Esophagus muscularis mucosa (tissue), 4 donors: ENCODE data around the gene COL27A1. TPM values are rescaled to one million over a fixed set of nuclear protein-coding genes. Genes with fewer than 3 reads are reported as not detected.

Experiments used
- DNase-seq: peaks from one replicate; pipeline ENCODE4 v3.0.0-alpha.2; 2017; ENCODE audit errors: extremely low spot score
- H3K27ac ChIP-seq, 4 donors: fragments of 200-600 bp; sonication (generic); replicated peaks in 1 of 4; 1 replicate in 3 of 4; 2 replicates in 1 of 4; pipeline ENCODE4 v1.5.1; 2016 to 2019; ENCODE audit warnings: mild to moderate bottlenecking in 1 of 4
- H3K27me3 ChIP-seq, 4 donors: fragments of 200-600 bp; sonication (generic); one replicate each; pipeline versions ENCODE4 v1.5.1 to v1.6.0; 2016 to 2019
- H3K36me3 ChIP-seq, 4 donors: fragments of 200-600 bp; sonication (generic); one replicate each; pipeline ENCODE4 v1.5.1; 2016 to 2019
- H3K4me1 ChIP-seq, 4 donors: fragments of 200-600 bp; sonication (generic); one replicate each; pipeline ENCODE4 v1.5.1; 2016 to 2019
- H3K4me3 ChIP-seq, 4 donors: fragments of 200-600 bp; sonication (generic); 1 replicate in 2 of 4; 2 replicates in 2 of 4; pipeline ENCODE4 v1.5.1; 2016 to 2019; ENCODE audit warnings: mild to moderate bottlenecking in 4 of 4, moderate library complexity in 1 of 4
- H3K9me3 ChIP-seq, 4 donors: fragments of 200-600 bp; sonication (generic); 1 replicate in 3 of 4; 2 replicates in 1 of 4; pipeline ENCODE4 v1.5.1; 2016 to 2019
- EP300 ChIP-seq: sonication (generic); formaldehyde crosslinking; IDR thresholded peaks from one replicate; pipeline ENCODE4 v1.6.1; 2017; ENCODE audit warnings: antibody characterized with exemption
- POLR2A ChIP-seq: fragments of 450-650 bp; IDR thresholded peaks from one replicate; pipeline ENCODE4 v1.6.1; 2017; ENCODE audit warnings: antibody characterized with exemption, moderate library complexity, mild to moderate bottlenecking, low read depth
- POLR2AphosphoS5 ChIP-seq, 2 donors: sonication (generic); formaldehyde crosslinking; IDR thresholded peaks; one replicate each; pipeline ENCODE4 v1.6.1; 2017; ENCODE audit warnings: antibody characterized with exemption in 2 of 2
- WGBS: methylation state at CpG from one replicate; pipeline ENCODE4 v1.1.5; 2018; 5-methylcytosine and 5-hydroxymethylcytosine counted together
- intact Hi-C: fragments of 100-400 bp; cut with DNase I; formaldehyde crosslinking; loops from one replicate; pipeline ENCODE4 v1.15.1; 2023
- total RNA-seq, 4 donors: library from RNA; depleted of rRNA; stranded (reverse); fragments of >200 nt; gene quantifications; one replicate each; pipeline versions ENCODE4 v1.1.0 to v1.2.1, GENCODE V29; 2016
- TF ChIP-seq, protein P1 (sequence below), 3 experiments: fragments of 200-600 bp in 2 of 3; fragments of 450-650 bp in 1 of 3; sonication (generic) in 2 of 3; IDR thresholded peaks; one replicate each; pipeline ENCODE4 v1.5.1; 2017 to 2019; ENCODE audit warnings: antibody characterized with exemption in 3 of 3, mild to moderate bottlenecking in 2 of 3, moderate library complexity in 1 of 3

The COL27A1 gene
- total RNA-seq, 4 donors from 2014 or later = 1.8 to 3.3 (median 2.7) TPM

DNA sequence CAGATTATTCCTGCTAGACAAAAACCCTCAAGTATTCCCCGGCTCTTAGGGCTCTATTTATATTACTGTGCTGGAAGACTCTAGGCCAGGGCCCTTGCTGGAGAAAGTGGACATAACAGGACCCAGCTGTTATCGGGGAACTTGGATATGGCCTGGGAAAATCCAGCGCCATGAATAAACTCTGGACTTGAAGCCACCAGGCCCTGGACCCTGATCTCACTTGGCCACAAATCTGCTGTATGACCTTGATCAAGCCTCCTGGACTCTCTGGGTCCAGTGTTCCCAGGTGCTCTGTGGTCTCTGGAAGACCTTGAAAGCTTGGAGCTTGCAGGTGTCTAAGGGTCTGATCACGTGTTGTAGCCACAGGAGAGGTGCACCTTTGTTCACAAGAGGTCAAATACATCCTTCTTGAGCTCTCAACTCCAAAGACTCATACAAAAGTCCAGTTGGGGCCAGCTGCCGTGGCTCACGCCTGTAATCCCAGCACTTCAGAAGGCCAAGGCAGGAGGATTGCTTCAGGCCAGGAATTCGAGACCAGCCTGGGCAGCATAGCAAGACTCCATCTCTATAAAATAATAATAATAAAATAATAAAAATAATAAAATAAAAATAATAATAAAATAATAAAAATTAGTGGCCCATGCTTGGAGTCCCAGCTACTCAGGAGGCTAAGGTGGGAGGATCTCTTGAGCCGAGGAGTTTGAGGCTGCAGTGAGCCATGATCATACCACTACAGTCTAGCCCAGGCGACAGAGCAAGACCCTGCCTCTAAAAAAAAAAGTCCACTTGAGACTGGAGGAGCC lies 26.5 kb downstream of the COL27A1 start:
- Histone ChIP-seq H3K36me3 (no peaks in the 10 kb centered on the region), H3K4me3 (no peak overlapping the region), H3K27me3 (peaks cover 0 to 28% (median 0%) of the 10 kb centered on the region in 4 donors), H3K4me1 (peaks cover 47 to 50% (median 50%) of the 10 kb centered on the region in 4 donors), H3K27ac (peak overlapping the region; percentile 12 to 63 (median 55)), H3K9me3 (no peaks in the 10 kb centered on the region)
- no peak for TF ChIP-seq POLR2A
- TF ChIP-seq EP300 = no peak
- no peak for TF ChIP-seq POLR2AphosphoS5 (IDR thresholded peaks at IDR 0.05)
- TF ChIP-seq, protein P1, sequence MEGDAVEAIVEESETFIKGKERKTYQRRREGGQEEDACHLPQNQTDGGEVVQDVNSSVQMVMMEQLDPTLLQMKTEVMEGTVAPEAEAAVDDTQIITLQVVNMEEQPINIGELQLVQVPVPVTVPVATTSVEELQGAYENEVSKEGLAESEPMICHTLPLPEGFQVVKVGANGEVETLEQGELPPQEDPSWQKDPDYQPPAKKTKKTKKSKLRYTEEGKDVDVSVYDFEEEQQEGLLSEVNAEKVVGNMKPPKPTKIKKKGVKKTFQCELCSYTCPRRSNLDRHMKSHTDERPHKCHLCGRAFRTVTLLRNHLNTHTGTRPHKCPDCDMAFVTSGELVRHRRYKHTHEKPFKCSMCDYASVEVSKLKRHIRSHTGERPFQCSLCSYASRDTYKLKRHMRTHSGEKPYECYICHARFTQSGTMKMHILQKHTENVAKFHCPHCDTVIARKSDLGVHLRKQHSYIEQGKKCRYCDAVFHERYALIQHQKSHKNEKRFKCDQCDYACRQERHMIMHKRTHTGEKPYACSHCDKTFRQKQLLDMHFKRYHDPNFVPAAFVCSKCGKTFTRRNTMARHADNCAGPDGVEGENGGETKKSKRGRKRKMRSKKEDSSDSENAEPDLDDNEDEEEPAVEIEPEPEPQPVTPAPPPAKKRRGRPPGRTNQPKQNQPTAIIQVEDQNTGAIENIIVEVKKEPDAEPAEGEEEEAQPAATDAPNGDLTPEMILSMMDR (IDR thresholded peaks at IDR 0.05) = no peak
- intact Hi-C loops = no loop called here
- 82% methylated on average over 7 of the region's 9 CpGs for WGBS
- no peak for DNase-seq

DNA sequence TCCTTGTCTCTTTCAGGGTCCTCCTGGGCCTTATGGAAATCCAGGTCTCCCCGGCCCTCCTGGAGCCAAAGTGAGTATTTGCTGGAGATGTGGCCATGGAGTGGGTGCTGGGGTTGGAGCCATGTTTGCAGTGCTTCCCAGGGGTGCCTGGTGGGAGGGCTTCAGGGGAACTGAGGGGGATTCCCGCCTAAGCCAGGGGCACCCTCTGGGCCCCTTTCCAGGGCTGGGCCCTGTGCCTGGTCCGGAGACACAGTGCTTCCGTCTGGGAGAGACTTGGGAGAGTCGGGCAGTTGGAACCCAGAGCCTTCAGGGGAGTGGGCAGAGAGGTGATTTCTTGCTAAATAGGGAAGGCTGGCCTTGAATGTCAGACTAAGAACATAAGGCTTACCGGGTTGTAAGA lies 27.7 kb downstream of the COL27A1 start:
- intact Hi-C loops = no loop called here
- TF ChIP-seq POLR2AphosphoS5 (IDR thresholded peaks at IDR 0.05) (no peak), POLR2A (no peak), EP300 (no peak)
- TF ChIP-seq, protein P1 (IDR thresholded peaks at IDR 0.05) = no peak
- Histone ChIP-seq H3K27ac (no peak overlapping the region), H3K36me3 (no peaks in the 10 kb centered on the region), H3K9me3 (no peaks in the 10 kb centered on the region), H3K4me1 (peaks cover 35 to 38% (median 38%) of the 10 kb centered on the region in 4 donors), H3K27me3 (peaks cover 0 to 23% (median 0%) of the 10 kb centered on the region in 4 donors), H3K4me3 (no peak overlapping the region)
- no peak for DNase-seq
- 91% methylated on average over 6 of the region's 6 CpGs for WGBS

DNA sequence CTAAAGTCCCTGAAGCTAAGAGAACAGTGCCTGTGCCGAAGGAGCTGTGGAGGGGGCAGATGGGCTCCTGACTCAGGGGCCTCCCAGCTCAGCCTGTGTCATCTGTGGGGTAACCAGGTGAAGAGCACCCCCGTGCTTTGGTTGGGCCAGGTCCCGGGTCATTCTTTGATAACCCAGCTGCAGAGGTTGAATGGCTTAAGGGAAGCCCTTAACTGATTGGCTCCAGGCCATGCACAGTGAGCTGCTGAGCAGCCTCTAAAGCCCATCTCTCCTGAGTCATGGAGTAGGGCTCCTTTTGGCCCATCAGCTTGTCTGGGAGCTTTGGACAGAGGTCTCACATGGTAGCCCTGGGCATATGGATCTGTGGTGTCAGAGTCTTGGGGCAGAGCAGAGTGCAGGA lies 28.7 kb downstream of the COL27A1 start:
- peaks cover 0 to 4% (median under 1%) of the 10 kb centered on the region in 4 donors for H3K9me3 ChIP-seq
- no peak overlapping the region for H3K4me3 ChIP-seq
- H3K27me3 ChIP-seq = peaks cover 0 to 12% (median 0%) of the 10 kb centered on the region in 4 donors
- H3K27ac ChIP-seq = no peak overlapping the region
- DNase-seq = no peak
- TF ChIP-seq POLR2AphosphoS5 (IDR thresholded peaks at IDR 0.05) (no peak), POLR2A (no peak), EP300 (no peak)
- TF ChIP-seq, protein P1 (IDR thresholded peaks at IDR 0.05) = no peak
- intact Hi-C loops = no loop called here
- 87% methylated on average over 3 of the region's 3 CpGs for WGBS
- H3K36me3 ChIP-seq = no peaks in the 10 kb centered on the region
- H3K4me1 ChIP-seq = peaks cover 24 to 27% (median 27%) of the 10 kb centered on the region in 4 donors

DNA sequence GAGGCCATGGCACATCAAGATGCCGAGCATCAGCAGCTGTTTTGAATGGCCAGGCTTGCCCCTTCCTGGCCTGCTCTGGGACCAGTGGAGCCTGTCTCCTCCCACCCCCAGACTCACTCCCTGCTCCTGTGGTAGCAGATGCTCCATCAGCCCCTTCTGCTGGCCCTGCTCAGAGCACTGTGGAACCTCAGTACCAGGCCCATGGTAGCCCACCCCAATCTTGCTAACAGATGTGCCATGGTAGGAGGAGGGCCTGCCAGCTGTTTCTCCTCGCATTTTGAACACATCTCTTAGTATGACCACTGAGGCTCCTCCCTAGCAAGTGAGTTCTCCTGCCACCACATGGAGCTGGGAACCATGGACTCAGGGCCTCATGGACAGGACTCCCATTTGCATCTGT lies 29.5 kb downstream of the COL27A1 start:
- no peak for DNase-seq

More for the DNA sequence above, 29.5 kb downstream of the COL27A1 start:
- no peak for TF ChIP-seq POLR2AphosphoS5 (IDR thresholded peaks at IDR 0.05)
- TF ChIP-seq EP300 = no peak
- TF ChIP-seq POLR2A = no peak
- TF ChIP-seq, protein P1 (IDR thresholded peaks at IDR 0.05) = no peak
- H3K36me3 ChIP-seq = no peaks in the 10 kb centered on the region
- H3K4me1 ChIP-seq = peaks cover 19 to 20% (median 20%) of the 10 kb centered on the region in 4 donors
- H3K27ac ChIP-seq = no peak overlapping the region
- no peak overlapping the region for H3K4me3 ChIP-seq
- WGBS = 100% methylated on average over 1 of the region's 2 CpGs
- intact Hi-C loops = no loop called here
- peaks cover 0 to 12% (median 8%) of the 10 kb centered on the region in 4 donors for H3K9me3 ChIP-seq
- peaks cover 0 to 11% (median 0%) of the 10 kb centered on the region in 4 donors for H3K27me3 ChIP-seq
